Activated CD4-positive, alpha-beta T cell treated with anti-CD3 and anti-CD28 coated beads, Interleukin-2, amount 10 ng/mL, durations not matched to agents 7 days and 5 days (primary cell): ENCODE measurements around the gene ZC3H18. TPM values are rescaled to one million over a fixed set of nuclear protein-coding genes. Genes with fewer than 3 reads are reported as not detected.
A peak's percentile ranks its signal among the peaks of the same experiment; 100 is the strongest.

Source experiments
- CTCF ChIA-PET: fragments of 350-600 bp; sonication (Branson Sonifier 250); formaldehyde crosslinking; loops from one replicate; lab custom pipeline; 2021; ENCODE audit warnings: antibody characterized with exemption; lab: Charles Lee
- POLR2A ChIA-PET: fragments of 350-600 bp; sonication (Branson Sonifier 250); formaldehyde crosslinking; loops from one replicate; lab custom pipeline; 2021; ENCODE audit warnings: antibody characterized with exemption; lab: Charles Lee
- DNase-seq: peaks from one replicate; pipeline ENCODE4 v3.0.0-alpha.2; 2020
- H3K27ac Mint-ChIP-seq: one replicate; pipeline ENCODE4 v1.8.0; 2021; ENCODE audit warnings: mild to moderate bottlenecking, moderate library complexity, mixed read lengths
- H3K27me3 Mint-ChIP-seq: one replicate; pipeline ENCODE4 v1.8.0; 2021; ENCODE audit warnings: mixed read lengths
- H3K36me3 Mint-ChIP-seq: one replicate; pipeline ENCODE4 v1.8.0; 2021; ENCODE audit warnings: low read depth, mixed read lengths
- H3K4me1 Mint-ChIP-seq: one replicate; pipeline ENCODE4 v1.8.0; 2021; ENCODE audit warnings: mixed read lengths
- H3K4me3 Mint-ChIP-seq: one replicate; pipeline ENCODE4 v1.8.0; 2021; ENCODE audit warnings: mild to moderate bottlenecking, moderate library complexity, mixed read lengths
- H3K9me3 Mint-ChIP-seq: one replicate; pipeline ENCODE4 v1.8.0; 2021; ENCODE audit warnings: mixed read lengths
- total RNA-seq, 2 experiments: library from RNA; stranded (reverse); gene quantifications; one replicate each; pipeline ENCODE4 v1.2.3, GENCODE V29; 2021

The ZC3H18 gene
- total RNA-seq, 2 experiments from 2014 or later: 77.1 to 87.0 TPM

DNA sequence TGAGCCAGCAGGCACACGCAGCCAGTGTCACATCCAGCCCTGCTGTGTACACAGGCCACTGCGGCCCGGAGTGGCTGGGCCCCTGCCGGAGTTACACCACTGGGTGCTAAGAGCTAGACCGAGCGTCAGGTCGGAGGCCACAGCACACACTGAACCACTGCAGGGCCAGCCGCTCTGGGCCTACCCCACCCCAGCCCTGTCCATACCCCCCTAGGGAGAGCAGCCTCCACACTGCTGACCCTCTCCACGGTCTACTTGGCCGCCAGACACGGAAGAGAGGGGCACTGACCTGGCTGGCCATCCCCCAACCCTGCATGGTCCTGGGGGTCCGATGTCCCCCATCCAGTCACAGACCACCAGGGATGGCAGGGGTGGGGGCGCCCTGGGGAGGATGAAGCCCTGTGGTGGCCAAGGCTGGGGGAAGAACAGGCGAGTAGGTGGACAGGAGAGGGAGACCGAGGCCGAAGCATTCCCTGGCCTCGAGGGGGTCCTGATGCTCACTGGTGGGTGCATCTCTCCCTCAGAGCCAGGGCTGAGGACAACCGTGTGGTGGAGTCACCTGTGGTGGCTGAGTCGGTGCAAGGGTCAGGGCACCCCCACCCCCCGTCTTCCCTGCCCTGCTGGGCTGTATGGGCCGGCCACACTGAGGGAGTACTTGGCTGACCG is 34.9 kb upstream of the ZC3H18 start:
- Mint-ChIP-seq H3K27ac (peak overlapping the region; percentile 58), H3K36me3 (peaks cover 6% of the 10 kb centered on the region), H3K9me3 (no peaks in the 10 kb centered on the region), H3K27me3 (peaks cover 4% of the 10 kb centered on the region), H3K4me3 (peak overlapping the region; percentile 73), H3K4me1 (peaks cover 8% of the 10 kb centered on the region)
- DNase-seq: no peak
- ChIA-PET CTCF (interaction anchor here (1.0 to 1.4 kb wide), 3 partner anchors 15 to 47 kb away, joined by 3 to 4 read pairs (median 4); no protein-coding TSS in a partner anchor), POLR2A (no interaction called here)

DNA sequence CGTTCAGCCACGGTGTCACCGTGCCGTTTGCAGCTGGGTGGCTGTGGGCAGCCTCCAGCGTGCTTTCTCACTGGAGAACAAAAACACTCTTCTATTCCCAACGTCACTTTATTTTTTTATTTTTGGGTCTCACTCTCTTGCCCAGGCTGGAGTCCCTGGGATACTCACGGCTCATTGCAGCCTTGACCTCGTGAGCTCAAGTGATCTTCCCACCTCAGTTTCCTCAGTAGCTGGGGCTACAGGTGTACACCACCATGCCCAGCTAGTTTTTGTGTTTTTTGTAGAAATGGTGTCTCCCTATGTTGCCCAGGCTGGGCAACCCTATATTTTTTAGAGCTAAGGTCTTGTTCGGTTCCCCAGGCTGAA is 34.4 kb upstream of the ZC3H18 start:
- peaks cover 4% of the 10 kb centered on the region for H3K27me3 Mint-ChIP-seq
- no peaks in the 10 kb centered on the region for H3K9me3 Mint-ChIP-seq
- peaks cover 6% of the 10 kb centered on the region for H3K36me3 Mint-ChIP-seq
- peak overlapping the region; percentile 73 for H3K4me3 Mint-ChIP-seq
- H3K4me1 Mint-ChIP-seq: peaks cover 8% of the 10 kb centered on the region
- ChIA-PET CTCF (interaction anchor here (1.0 to 1.4 kb wide), 3 partner anchors 14 to 47 kb away, joined by 3 to 4 read pairs (median 4); no protein-coding TSS in a partner anchor), POLR2A (no interaction called here)
- H3K27ac Mint-ChIP-seq: peak overlapping the region; percentile 58
- no peak for DNase-seq

DNA sequence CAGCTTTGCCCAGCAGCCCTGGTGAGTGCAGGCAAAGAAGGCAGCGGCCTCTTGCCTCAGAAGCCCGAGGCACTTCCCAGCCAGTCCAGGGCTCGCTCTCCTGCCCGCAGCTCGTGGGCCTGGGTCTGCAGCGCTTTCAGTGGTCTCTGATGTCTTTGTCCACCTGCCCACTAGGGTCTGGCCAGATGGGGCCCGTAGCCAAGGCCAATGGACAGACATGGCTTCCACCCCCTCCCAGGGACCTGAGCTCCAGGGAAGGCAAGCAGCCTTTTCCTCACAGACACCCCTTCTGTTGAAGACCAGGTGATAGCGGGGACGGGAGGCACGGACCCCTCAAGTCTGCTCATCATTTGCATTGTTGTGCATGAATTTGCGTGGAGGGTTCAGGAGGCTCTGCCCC is 33.7 kb upstream of the ZC3H18 start:
- peaks cover 4% of the 10 kb centered on the region for H3K27me3 Mint-ChIP-seq
- H3K9me3 Mint-ChIP-seq: no peaks in the 10 kb centered on the region
- H3K4me1 Mint-ChIP-seq: peaks cover 8% of the 10 kb centered on the region
- ChIA-PET CTCF (interaction anchor here (1.0 to 1.4 kb wide), 3 partner anchors 14 to 48 kb away, joined by 3 to 4 read pairs (median 4); no protein-coding TSS in a partner anchor), POLR2A (no interaction called here)
- H3K36me3 Mint-ChIP-seq: peaks cover 6% of the 10 kb centered on the region
- no peak overlapping the region for H3K4me3 Mint-ChIP-seq
- no peak overlapping the region for H3K27ac Mint-ChIP-seq
- DNase-seq: no peak

DNA sequence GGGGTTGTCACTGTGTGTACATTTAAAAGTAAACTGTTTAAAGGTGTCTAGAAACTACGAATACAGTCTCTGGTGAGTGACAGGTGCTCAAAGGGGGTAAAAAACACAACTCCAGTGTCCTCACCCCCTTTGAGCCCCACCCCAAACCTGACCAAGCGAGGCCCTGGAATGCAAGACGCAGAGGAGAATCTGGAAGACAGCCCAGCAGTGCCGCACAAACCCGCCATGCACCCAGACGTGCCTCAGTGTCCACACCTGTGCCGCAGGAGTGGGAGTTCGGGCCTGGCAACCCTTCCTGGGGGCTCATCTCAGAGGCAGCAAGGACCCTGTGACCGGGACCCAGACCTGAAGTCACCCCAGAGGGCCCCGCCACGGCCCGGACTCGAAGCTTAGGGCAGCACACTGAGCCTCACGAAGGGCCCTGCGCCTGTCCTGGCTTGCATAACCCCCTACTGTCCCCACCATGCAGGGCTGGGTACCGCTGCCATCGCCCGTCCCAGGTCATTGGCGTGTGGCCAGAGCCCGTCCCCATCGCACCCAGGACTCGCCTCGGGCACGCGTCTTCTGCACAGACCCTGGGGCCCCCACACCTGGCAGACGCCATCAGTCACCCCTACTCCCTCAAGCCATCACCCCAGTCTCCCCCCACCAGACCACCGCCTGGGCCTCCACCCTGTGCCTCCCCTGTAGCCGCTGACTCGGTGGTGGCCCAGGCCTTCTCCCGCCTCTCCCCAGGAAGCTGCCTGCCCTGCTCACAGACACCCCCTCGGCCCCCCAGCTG is 33.0 kb upstream of the ZC3H18 start:
- peaks cover 6% of the 10 kb centered on the region for H3K36me3 Mint-ChIP-seq
- no peak for DNase-seq
- peaks cover 3% of the 10 kb centered on the region for H3K9me3 Mint-ChIP-seq
- ChIA-PET POLR2A (no interaction called here), CTCF (interaction anchor here (1.4 kb wide), 1 partner anchor 49 kb away, joined by 4 read pairs; no protein-coding TSS in a partner anchor)
- H3K27ac Mint-ChIP-seq: no peak overlapping the region
- no peak overlapping the region for H3K4me3 Mint-ChIP-seq
- peaks cover 8% of the 10 kb centered on the region for H3K4me1 Mint-ChIP-seq
- peaks cover 4% of the 10 kb centered on the region for H3K27me3 Mint-ChIP-seq

DNA sequence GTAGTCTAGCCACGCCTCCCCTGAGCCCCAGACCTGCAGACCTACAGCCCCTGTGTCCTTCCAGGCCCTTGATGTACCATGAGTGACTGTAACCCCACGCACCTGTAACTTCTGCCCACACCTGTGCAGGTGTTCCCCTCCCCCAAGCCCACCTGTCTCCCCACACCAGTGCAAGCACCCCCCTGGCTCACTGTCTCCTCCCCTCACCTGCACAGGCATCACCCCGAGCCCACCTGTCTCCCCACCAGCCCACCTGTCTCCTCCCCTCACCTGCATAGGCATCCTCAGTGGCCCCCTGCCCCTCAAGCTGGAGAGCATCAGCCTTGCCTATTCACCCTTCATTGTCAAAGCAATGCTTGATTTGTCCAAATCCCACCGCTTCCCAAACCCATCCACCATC is 32.3 kb upstream of the ZC3H18 start:
- peaks cover 6% of the 10 kb centered on the region for H3K36me3 Mint-ChIP-seq
- DNase-seq: no peak
- no peak overlapping the region for H3K4me3 Mint-ChIP-seq

DNA sequence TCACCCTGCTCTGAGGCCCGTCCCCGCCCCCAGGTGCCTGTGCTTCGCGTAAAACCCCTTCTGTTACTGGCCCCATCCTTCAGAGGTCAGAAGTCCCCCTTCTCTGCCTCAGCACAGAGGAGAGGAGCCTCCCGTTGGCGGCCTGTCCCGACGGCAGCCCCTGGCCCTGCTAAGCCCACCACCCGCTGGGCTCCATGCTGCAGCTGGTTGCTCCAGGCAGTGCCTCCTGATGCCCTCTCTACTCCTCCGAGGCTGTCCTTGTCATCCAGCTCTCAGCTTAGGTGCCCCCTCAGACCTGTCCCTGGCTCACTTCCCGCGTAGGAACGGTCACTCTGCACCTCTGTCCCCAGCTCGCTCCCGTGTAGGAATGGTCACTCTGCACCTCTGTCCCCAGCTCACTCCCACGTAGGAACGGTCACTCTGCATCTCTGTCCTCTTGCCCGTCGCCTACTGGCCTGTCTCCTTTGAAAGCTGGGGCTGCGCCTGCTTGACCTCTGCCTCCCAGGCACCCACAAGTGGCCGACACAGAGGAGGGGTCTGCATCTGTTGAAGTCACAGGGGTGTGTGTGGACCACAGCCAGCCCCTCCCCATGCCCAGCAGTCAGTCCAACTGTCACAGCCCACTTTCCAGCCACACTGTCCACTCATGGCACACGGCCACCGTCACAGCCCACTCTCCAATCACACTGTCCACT is 31.7 kb upstream of the ZC3H18 start:
- Mint-ChIP-seq H3K9me3 (peaks cover 10% of the 10 kb centered on the region), H3K27me3 (peaks cover 4% of the 10 kb centered on the region), H3K4me1 (peaks cover 8% of the 10 kb centered on the region), H3K4me3 (no peak overlapping the region), H3K27ac (no peak overlapping the region), H3K36me3 (peaks cover 10% of the 10 kb centered on the region)
- DNase-seq: no peak
- ChIA-PET POLR2A (no interaction called here), CTCF (interaction anchor here (0.6 to 2.7 kb wide), 4 partner anchors 10 to 630 kb away, joined by 3 to 10 read pairs (median 3); no protein-coding TSS in a partner anchor)

More for the DNA sequence above, 32.3 kb upstream of the ZC3H18 start:
- peaks cover 8% of the 10 kb centered on the region for H3K4me1 Mint-ChIP-seq
- POLR2A ChIA-PET: no interaction called here
- peaks cover 4% of the 10 kb centered on the region for H3K27me3 Mint-ChIP-seq
- H3K9me3 Mint-ChIP-seq: peaks cover 7% of the 10 kb centered on the region
- H3K27ac Mint-ChIP-seq: no peak overlapping the region
- CTCF ChIA-PET: interaction anchor here (2.7 kb wide), 1 partner anchor 25 kb away, joined by 10 read pairs; no protein-coding TSS in a partner anchor

DNA sequence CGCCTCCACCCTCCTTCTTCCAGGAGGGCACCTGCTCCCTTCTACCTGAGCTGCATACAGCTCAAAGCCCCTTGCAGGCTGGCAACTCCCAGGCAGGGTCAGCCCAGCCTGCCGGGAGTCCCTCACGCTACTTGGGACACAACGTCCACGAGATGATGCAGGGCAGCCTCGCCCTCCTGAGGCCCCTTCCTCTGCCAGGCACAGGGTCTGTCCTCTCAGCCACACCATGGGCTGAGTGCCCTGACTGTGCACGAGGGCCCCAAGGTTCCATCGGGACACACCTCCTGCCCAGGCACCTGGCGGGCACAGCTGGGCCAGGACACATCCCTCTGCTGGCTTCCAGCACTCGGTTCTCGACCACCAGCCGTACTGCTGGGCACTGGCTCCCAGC is 30.9 kb upstream of the ZC3H18 start:
- peaks cover 13% of the 10 kb centered on the region for H3K9me3 Mint-ChIP-seq

DNA sequence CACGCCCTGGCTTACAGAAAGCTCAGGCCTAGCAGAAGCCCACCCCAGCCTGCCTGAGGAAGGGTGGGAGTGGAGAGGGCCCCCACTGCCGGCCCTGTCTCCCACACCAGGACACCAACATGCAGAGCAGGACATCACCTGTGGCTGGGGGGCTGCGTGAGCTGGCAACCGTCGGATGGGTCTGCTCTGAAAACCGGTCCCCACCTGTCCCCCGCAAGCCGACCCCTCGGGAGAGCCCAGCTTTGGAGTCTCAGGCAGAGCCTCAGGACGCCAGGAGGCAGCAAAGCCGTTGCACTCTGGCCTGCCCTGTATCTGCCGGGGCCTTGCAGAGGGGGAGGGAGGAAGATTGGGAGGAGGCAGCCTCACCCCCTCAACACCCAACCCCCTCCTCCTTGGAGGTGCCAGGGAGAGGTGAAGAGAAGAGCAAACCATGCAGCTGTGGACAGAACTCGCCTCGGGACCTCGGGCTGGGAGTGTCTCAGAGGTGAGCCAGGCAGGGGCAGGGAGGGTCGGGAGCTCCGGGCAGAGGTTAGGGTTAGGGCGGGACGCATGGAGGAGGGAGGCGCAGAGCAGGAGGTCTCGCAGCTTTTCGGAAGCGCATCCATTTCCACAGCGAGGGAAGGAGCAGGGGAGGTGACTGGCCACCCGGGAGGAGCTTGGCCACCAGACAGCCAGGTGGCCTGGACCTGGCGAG is 30.4 kb upstream of the ZC3H18 start:
- no peak overlapping the region for H3K4me3 Mint-ChIP-seq
- no peak overlapping the region for H3K27ac Mint-ChIP-seq
- POLR2A ChIA-PET: no interaction called here
- peaks cover 4% of the 10 kb centered on the region for H3K27me3 Mint-ChIP-seq
- peaks cover 8% of the 10 kb centered on the region for H3K4me1 Mint-ChIP-seq
- H3K9me3 Mint-ChIP-seq: peaks cover 13% of the 10 kb centered on the region
- no peak for DNase-seq
- CTCF ChIA-PET: interaction anchor here (1.0 to 2.7 kb wide), 6 partner anchors 9 to 102 kb away, joined by 3 to 10 read pairs (median 3); no protein-coding TSS in a partner anchor
- peaks cover 11% of the 10 kb centered on the region for H3K36me3 Mint-ChIP-seq

More for the DNA sequence above, 30.9 kb upstream of the ZC3H18 start:
- no peak for DNase-seq
- CTCF ChIA-PET: interaction anchor here (1.1 to 2.7 kb wide), 4 partner anchors 10 to 102 kb away, joined by 3 to 10 read pairs (median 3); no protein-coding TSS in a partner anchor
- Mint-ChIP-seq H3K27me3 (peaks cover 4% of the 10 kb centered on the region), H3K4me3 (no peak overlapping the region), H3K36me3 (peaks cover 11% of the 10 kb centered on the region), H3K27ac (no peak overlapping the region), H3K4me1 (peaks cover 8% of the 10 kb centered on the region)
- POLR2A ChIA-PET: no interaction called here

DNA sequence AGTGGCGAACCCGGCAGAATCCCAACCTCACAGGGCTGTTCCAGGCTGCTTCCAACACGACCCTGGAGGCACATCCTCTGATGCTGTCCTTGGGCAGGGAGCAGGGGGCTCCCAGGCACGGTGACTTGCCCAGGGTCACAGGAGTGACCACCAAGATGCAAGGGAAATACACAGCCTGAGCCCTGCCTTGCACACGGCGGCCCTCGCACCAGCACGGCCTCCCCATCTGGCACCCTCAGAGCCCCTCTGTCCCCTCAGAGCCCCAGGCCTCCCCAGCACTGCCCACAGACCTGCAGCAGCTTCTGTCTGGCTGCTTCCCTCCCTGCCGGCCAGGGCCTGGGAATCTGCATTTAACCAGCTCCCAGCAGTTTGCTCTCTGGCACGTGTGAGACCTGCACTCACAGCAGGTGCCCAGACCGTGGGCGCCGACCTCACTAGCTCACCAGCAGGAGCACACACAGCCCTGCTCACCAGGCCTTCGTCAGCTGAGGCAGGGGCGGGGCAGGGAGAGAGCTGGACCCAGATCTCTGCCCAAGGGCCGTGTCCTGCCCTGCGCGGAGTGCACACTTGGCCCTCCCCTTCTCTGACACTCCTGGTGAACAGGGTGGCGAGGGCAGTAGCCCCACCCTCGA is 29.7 kb upstream of the ZC3H18 start:
- peaks cover 4% of the 10 kb centered on the region for H3K27me3 Mint-ChIP-seq
- no peak overlapping the region for H3K27ac Mint-ChIP-seq
- no peak overlapping the region for H3K4me3 Mint-ChIP-seq
- H3K36me3 Mint-ChIP-seq: peaks cover 8% of the 10 kb centered on the region
- H3K9me3 Mint-ChIP-seq: peaks cover 13% of the 10 kb centered on the region
- POLR2A ChIA-PET: no interaction called here
- DNase-seq: no peak
- H3K4me1 Mint-ChIP-seq: peaks cover 4% of the 10 kb centered on the region
- CTCF ChIA-PET: interaction anchor here (1.0 to 2.7 kb wide), 5 partner anchors 9 to 103 kb away, joined by 3 to 10 read pairs (median 3); no protein-coding TSS in a partner anchor

DNA sequence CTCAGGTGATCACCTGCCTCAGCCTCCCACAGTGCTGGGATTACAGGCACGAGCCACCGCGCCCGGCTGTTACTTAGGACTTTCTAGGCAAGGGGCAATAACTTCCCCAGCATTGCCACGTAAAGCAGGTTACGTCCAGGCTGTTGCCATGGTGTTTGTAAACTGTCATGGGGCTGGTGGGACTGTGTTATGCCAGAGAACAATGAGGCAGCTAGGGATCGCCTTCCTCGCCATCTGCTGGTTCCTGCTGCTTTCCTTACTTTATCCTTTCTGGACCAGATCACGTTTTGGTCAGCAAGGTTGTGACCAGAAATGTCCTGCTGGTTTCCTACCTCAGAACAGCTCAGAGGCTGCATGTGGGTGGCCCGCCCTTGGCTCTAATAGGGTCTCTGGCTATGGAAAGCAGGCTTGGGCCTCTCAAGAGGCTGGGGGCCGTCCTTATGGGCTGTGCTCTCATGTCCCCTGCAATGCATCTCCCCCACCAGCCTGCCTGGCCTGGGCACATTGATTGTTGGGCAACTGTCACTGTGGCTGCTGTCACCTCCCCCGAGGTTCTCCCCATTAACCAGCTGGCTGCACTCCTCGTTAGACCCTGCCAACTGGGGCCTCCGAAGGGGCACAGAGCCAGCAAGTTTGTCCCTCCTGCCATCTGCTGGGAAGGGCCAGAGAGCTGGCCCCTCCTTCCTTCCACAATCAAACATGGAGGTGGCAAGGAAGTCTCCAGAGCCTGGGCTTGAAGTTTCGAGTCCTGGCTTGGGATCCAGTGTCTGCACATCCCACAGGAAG is 28.2 kb upstream of the ZC3H18 start:
- Mint-ChIP-seq H3K27me3 (peaks cover 10% of the 10 kb centered on the region), H3K36me3 (peaks cover 4% of the 10 kb centered on the region), H3K27ac (peak overlapping the region; percentile 36), H3K4me3 (no peak overlapping the region), H3K9me3 (peaks cover 13% of the 10 kb centered on the region), H3K4me1 (no peaks in the 10 kb centered on the region)
- CTCF ChIA-PET: no interaction called here
- no peak for DNase-seq
- POLR2A ChIA-PET: no interaction called here

DNA sequence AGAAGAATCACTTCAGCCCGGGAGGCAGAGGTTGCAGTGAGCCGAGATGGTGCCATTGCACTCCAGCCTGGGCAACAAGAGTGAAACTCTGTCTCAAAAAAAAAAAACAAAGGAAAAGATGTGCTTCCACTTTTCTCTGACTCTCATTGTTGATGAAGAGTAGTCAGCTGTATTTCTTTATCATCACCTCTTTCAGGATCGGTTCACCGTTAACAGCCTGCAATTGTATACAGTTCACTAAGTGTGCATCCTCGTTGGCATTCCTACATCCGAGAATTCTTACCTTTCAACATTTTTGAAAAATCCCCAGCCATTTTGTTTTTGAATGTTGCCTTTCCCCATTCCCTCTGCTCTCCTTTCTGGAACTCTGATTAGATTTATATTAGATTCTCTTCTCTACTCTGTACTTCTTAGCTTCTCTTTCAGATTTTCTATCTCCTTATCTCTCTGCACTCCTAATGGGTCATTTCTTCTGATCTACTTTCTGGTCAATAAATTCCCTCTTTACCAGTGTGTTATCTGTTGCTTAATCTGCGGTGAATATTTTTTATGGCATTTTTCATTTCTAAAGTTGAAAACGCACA is 26.9 kb upstream of the ZC3H18 start:
- peaks cover 13% of the 10 kb centered on the region for H3K9me3 Mint-ChIP-seq
- H3K36me3 Mint-ChIP-seq: peaks cover 4% of the 10 kb centered on the region
- no peak overlapping the region for H3K4me3 Mint-ChIP-seq
- peaks cover 10% of the 10 kb centered on the region for H3K27me3 Mint-ChIP-seq
- DNase-seq: no peak
- POLR2A ChIA-PET: no interaction called here
- H3K27ac Mint-ChIP-seq: no peak overlapping the region
- CTCF ChIA-PET: no interaction called here
- H3K4me1 Mint-ChIP-seq: peaks cover 2% of the 10 kb centered on the region
